Ovary (tissue), 9 donors: Measurements from ENCODE around the gene RGS3. TPM values are rescaled to one million over a fixed set of nuclear protein-coding genes. Genes with fewer than 3 reads are reported as not detected.
A peak's percentile ranks its signal among the peaks of the same experiment; 100 is the strongest.

ENCODE experiments used
- DNase-seq, 5 donors: peaks; one replicate each; pipeline ENCODE4 v3.0.0-alpha.2; 2019 to 2020
- H3K27ac ChIP-seq, 2 donors: fragments of 200-600 bp; one replicate each; pipeline versions ENCODE4 v1.5.1 to v1.8.0; 2019 to 2022
- H3K27me3 ChIP-seq: fragments of 200-600 bp; one replicate; pipeline ENCODE4 v1.8.0; 2022
- H3K36me3 ChIP-seq: fragments of 200-600 bp; sonication (generic); one replicate; pipeline ENCODE4 v1.5.1; 2019
- H3K4me1 ChIP-seq: one replicate; pipeline ENCODE4 v1.8.1; 2013; ENCODE audit warnings: mild to moderate bottlenecking, moderate library complexity; ENCODE audit not compliant: insufficient read depth
- H3K4me3 ChIP-seq: fragments of 200-600 bp; sonication (generic); one replicate; pipeline ENCODE4 v1.5.1; 2017
- H3K9me3 ChIP-seq, 2 donors: fragments of 200-600 bp in 1 of 2; sonication (generic) in 1 of 2; one replicate each; pipeline versions ENCODE4 v1.5.1 to v1.8.1; 2013 to 2019; ENCODE audit warnings: mild to moderate bottlenecking in 1 of 2, moderate library complexity in 1 of 2
- EP300 ChIP-seq: sonication (generic); formaldehyde crosslinking; IDR thresholded peaks from one replicate; pipeline ENCODE4 v1.6.1; 2017; ENCODE audit warnings: antibody characterized with exemption
- POLR2A ChIP-seq: fragments of 450-650 bp; IDR thresholded peaks from one replicate; pipeline ENCODE4 v1.6.1; 2017; ENCODE audit warnings: antibody characterized with exemption, mild to moderate bottlenecking, moderate library complexity
- WGBS, 3 donors: extraction: QIAGEN DNeasy Blood & Tissue Kit in 1 of 3; methylation state at CpG; one replicate each; pipeline versions ENCODE4 v1.1.5 to v1.1.7; 2013 to 2017; 5-methylcytosine and 5-hydroxymethylcytosine counted together
- intact Hi-C, 4 donors: fragments of 100-400 bp; cut with DNase I; formaldehyde crosslinking; loops; one replicate each; pipeline versions ENCODE4 v1.11.0 to v1.15.1; 2022 to 2023
- polyA plus RNA-seq, 2 donors: library from polyadenylated mRNA; stranded (reverse); fragments of 200-250 nt in 1 of 2; fragments of 350-450 nt in 1 of 2; fragmentation: Illumina TruSeq in 1 of 2; extraction: RNeasy Lipid Tissue Mini Kit (QIAGEN cat#74804) in 1 of 2; gene quantifications; one replicate each; pipeline ENCODE4 v1.2.3, GENCODE V29; 2013 to 2014
- total RNA-seq, 7 donors: library from RNA; depleted of rRNA in 2 of 7; stranded (reverse); fragments of >200 nt in 2 of 7; fragmentation: NEBNext Ultra II Directional in 3 of 7; extraction: Animal tissue kit (Norgen Biotek cat#: 25700) in 3 of 7; gene quantifications; one replicate each; pipeline versions ENCODE4 v1.1.0 to v1.2.4, GENCODE V29; 2016 to 2023
- TF ChIP-seq, protein P1 (sequence below), 3 donors: fragments of 450-650 bp in 2 of 3; fragments of 200-600 bp in 1 of 3; IDR thresholded peaks; one replicate each; pipeline versions ENCODE4 v1.5.1 to v1.8.0; 2016 to 2022; ENCODE audit warnings: antibody characterized with exemption in 3 of 3, mild to moderate bottlenecking in 1 of 3
- donor health status: DM: no; HTN: no; CAD: no; lungs with moderate emphysema.
- donor health status: DM: no; HTN: no; CAD: no.
- donor health status: Bipolar disorder and iron deficiency.
- donor health status: DM: yes; HTN: yes; CAD: no.
- donor health status: DM: no; HTN: no; CAD: no.
- donor health status: DM: yes; HTN: yes; CAD: no.

The RGS3 gene
- total and polyA plus RNA-seq, 9 donors, result 6.1 to 49.3 (median 15.4) TPM

DNA sequence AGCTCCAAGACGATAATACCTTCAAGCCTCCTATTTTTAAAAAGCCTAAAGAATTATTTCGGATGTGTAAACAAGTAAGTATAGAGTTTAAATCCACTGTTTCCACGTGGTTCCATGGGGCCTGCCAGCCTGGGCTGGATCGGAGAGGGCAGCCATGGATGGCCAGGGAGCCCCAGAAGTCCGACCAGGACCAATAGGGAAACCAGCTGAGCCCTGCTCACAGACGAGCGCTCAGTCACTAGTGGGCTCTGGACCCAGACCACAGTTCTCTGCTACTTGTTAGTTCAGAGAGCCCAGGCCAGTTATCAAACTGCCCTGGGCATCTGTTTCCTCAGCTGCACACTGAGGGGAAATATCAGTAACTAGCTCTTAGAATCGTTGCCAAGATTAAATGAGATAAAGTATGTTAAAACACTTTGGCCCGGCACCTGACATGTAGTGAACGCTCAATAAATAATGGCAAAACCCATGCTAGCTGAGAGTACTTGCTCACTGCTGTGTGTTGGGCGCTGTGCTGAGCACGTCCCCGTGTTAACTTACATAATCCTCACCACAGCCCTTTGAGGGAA is 124.8 kb downstream of the RGS3 start:
- peaks cover 4% of the 10 kb centered on the region for H3K4me1 ChIP-seq
- H3K4me3 ChIP-seq, result no peak overlapping the region
- TF ChIP-seq, protein P1, sequence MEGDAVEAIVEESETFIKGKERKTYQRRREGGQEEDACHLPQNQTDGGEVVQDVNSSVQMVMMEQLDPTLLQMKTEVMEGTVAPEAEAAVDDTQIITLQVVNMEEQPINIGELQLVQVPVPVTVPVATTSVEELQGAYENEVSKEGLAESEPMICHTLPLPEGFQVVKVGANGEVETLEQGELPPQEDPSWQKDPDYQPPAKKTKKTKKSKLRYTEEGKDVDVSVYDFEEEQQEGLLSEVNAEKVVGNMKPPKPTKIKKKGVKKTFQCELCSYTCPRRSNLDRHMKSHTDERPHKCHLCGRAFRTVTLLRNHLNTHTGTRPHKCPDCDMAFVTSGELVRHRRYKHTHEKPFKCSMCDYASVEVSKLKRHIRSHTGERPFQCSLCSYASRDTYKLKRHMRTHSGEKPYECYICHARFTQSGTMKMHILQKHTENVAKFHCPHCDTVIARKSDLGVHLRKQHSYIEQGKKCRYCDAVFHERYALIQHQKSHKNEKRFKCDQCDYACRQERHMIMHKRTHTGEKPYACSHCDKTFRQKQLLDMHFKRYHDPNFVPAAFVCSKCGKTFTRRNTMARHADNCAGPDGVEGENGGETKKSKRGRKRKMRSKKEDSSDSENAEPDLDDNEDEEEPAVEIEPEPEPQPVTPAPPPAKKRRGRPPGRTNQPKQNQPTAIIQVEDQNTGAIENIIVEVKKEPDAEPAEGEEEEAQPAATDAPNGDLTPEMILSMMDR (IDR thresholded peaks at IDR 0.05), result no peak
- TF ChIP-seq EP300 (no peak), POLR2A (no peak)
- no peak for DNase-seq
- no peak overlapping the region for H3K27ac ChIP-seq
- H3K9me3 ChIP-seq, result no peaks in the 10 kb centered on the region
- H3K27me3 ChIP-seq, result no peaks in the 10 kb centered on the region
- intact Hi-C loops, result loop anchor here in 3 of 4 donors (2.0 to 10.0 kb wide), 4 partner anchors 60 to 314 kb away; partner anchors contain the start of genes CDC26 (in 2 of the 3) and PRPF4 (in 2 of the 3)
- no peaks in the 10 kb centered on the region for H3K36me3 ChIP-seq
- 82 to 84% (median 83%) methylated on average over 13 of the region's 13 CpGs for WGBS, 3 donors

DNA sequence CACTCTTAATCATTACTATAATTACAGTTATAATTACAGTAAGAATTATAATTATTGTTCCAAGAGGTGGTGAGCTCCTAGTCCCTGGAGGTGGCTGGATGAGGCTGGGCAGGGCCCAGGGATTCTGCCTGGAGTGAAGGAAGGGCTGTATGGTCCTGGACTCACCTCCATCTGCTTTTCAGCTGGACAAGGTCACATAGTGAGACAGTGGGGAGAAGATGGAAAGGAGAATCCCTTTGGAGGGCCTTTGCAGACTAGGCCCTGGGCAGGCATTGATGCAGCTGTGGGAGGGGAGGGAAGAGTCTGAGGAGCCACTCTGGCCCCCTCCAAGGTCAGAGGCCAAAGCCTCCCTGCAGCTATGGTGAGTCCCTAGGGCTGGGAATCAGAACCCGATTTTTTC is 125.4 kb downstream of the RGS3 start:
- no peak overlapping the region for H3K27ac ChIP-seq
- H3K4me1 ChIP-seq, result peaks cover 4% of the 10 kb centered on the region
- H3K27me3 ChIP-seq, result no peaks in the 10 kb centered on the region
- intact Hi-C loops, result loop anchor here in 3 of 4 donors (2.0 to 10.0 kb wide), 4 partner anchors 60 to 314 kb away; partner anchors contain the start of genes CDC26 (in 2 of the 3) and PRPF4 (in 2 of the 3)
- 58 to 75% (median 71%) methylated on average over 1 of the region's 1 CpG for WGBS, 3 donors
- H3K36me3 ChIP-seq, result no peaks in the 10 kb centered on the region
- no peak overlapping the region for H3K4me3 ChIP-seq
- DNase-seq, result no peak
- H3K9me3 ChIP-seq, result no peaks in the 10 kb centered on the region
- no peak for TF ChIP-seq EP300
- TF ChIP-seq POLR2A, result no peak
- TF ChIP-seq, protein P1 (IDR thresholded peaks at IDR 0.05), result no peak

DNA sequence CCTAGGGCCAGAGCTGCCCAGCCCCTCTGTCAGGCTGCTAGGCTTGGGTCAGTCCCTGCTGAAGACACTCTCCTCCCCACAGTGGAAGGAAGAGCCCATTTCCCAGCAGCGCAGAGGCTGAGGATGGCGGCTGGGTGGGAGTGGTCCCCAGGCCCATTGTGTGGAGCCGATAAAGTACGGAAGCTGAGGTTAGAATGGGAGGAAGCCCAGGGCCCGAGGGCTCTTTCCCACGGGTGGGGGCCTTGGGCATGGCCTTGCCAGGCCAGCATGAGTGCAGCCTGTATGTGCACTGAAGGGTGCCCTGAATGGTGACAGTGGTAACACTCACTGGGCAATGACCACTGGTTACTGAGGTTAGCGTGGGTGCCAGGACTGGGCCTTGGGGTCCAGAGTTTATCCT is 125.9 kb downstream of the RGS3 start:
- Histone ChIP-seq H3K27me3 (no peaks in the 10 kb centered on the region), H3K4me3 (no peak overlapping the region), H3K27ac (no peak overlapping the region), H3K9me3 (no peaks in the 10 kb centered on the region), H3K4me1 (peaks cover 4% of the 10 kb centered on the region), H3K36me3 (no peaks in the 10 kb centered on the region)
- intact Hi-C loops, result loop anchor here in 3 of 4 donors (2.0 to 10.0 kb wide), 4 partner anchors 61 to 315 kb away; partner anchors contain the start of genes CDC26 (in 2 of the 3) and PRPF4 (in 2 of the 3)
- 77 to 83% (median 80%) methylated on average over 7 of the region's 7 CpGs for WGBS, 3 donors
- peak in 1 of 5 donors; percentile 36 for DNase-seq
- TF ChIP-seq, protein P1 (IDR thresholded peaks at IDR 0.05), result no peak
- TF ChIP-seq EP300 (no peak), POLR2A (no peak)

DNA sequence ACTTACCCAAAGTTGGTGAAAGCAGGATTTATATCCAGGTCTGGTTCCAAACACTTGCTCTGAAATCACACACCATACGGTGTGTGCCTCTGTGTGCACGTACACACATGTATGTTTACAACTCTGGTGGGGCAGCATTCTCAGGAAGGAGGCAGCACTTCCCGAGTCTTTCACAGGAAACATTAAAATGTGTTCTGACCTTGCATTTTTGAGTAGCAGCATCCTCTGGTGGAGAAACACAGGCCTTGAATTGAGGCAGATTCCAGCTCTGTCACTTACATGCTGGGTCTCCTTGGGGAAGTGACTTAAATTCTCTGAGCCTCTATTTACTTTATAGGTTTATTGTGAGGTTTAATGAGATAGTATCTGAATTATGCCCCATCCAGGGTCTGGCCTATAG is 126.4 kb downstream of the RGS3 start:
- Histone ChIP-seq H3K27ac (no peak overlapping the region), H3K9me3 (no peaks in the 10 kb centered on the region), H3K36me3 (no peaks in the 10 kb centered on the region), H3K4me1 (peaks cover 6% of the 10 kb centered on the region), H3K27me3 (no peaks in the 10 kb centered on the region), H3K4me3 (no peak overlapping the region)
- no peak for TF ChIP-seq POLR2A
- TF ChIP-seq, protein P1 (IDR thresholded peaks at IDR 0.05), result peak; percentile 14 to 51 (median 15)
- WGBS, 3 donors, result 24 to 37% (median 32%) methylated on average over 3 of the region's 3 CpGs
- peak in 1 of 5 donors; percentile 14 for DNase-seq
- intact Hi-C loops, result loop anchor here in 3 of 4 donors (2.0 to 10.0 kb wide), 4 partner anchors 61 to 315 kb away; partner anchors contain the start of genes CDC26 (in 2 of the 3) and PRPF4 (in 2 of the 3)
